SU-DHL-6 (cell line): ENCODE data around the gene OOSP3.

ENCODE experiments used
- H2AFZ ChIP-seq: fragments of 200-600 bp; sonication (generic); 2 replicates; pipeline ENCODE4 v1.6.1; 2014; ENCODE audit warnings: low read depth, mild to moderate bottlenecking, moderate library complexity, mixed read lengths, antibody characterized with exemption, low read length; ENCODE audit not compliant: severe bottlenecking
- H3F3A ChIP-seq: fragments of 200-600 bp; shearing (Covaris generic); 2 replicates; pipeline ENCODE4 v1.6.0; 2016; ENCODE audit warnings: antibody characterized with exemption, mild to moderate bottlenecking; ENCODE audit not compliant: insufficient read depth
- H3K27ac ChIP-seq: fragments of 200-600 bp; sonication (generic); 2 replicates; pipeline ENCODE4 v1.5.1; 2016; ENCODE audit warnings: low read depth, mild to moderate bottlenecking, low read length, moderate library complexity, mixed read lengths
- H3K27me3 ChIP-seq: fragments of 200-600 bp; sonication (generic), shearing (Covaris generic); 2 replicates; pipeline ENCODE4 v1.6.0; 2014; ENCODE audit warnings: mild to moderate bottlenecking, low read length
- H3K36me3 ChIP-seq: fragments of 200-600 bp; sonication (generic); 2 replicates; pipeline ENCODE4 v1.6.1; 2014; ENCODE audit warnings: mild to moderate bottlenecking, low read length, mixed read lengths
- H3K4me2 ChIP-seq: fragments of 300-600, 200-600 bp; shearing (Covaris generic), sonication (generic); 2 replicates; pipeline ENCODE4 v1.6.0; 2014; ENCODE audit warnings: low read length, low read depth, mild to moderate bottlenecking; ENCODE audit not compliant: poor library complexity, severe bottlenecking
- H3K4me3 ChIP-seq: fragments of 200-600 bp; sonication (generic); 2 replicates; pipeline ENCODE4 v1.5.1; 2014; ENCODE audit warnings: antibody characterized with exemption, low read length, mild to moderate bottlenecking, mixed read lengths; ENCODE audit not compliant: insufficient read depth, poor library complexity, severe bottlenecking
- H3K79me2 ChIP-seq: fragments of 200-600 bp; sonication (generic); 2 replicates; pipeline ENCODE4 v1.6.1; 2014; ENCODE audit warnings: mild to moderate bottlenecking, low read length, moderate library complexity; ENCODE audit not compliant: insufficient read depth
- H3K9ac ChIP-seq: fragments of 200-600 bp; sonication (generic); 2 replicates; pipeline ENCODE4 v1.7.0; 2014; ENCODE audit warnings: mild to moderate bottlenecking, low read length
- H3K9me2 ChIP-seq: fragments of 200-600 bp; sonication (generic); replicated peaks from 2 replicates; pipeline ENCODE4 v1.6.1; 2014; ENCODE audit warnings: low read length; ENCODE audit not compliant: insufficient read depth
- H3K9me3 ChIP-seq: fragments of 200-600 bp; sonication (generic); 2 replicates; pipeline ENCODE4 v1.6.1; 2014; ENCODE audit warnings: low read length, mixed read lengths; ENCODE audit not compliant: insufficient read depth
- H4K20me1 ChIP-seq: fragments of 200-600 bp; sonication (generic); 2 replicates; pipeline ENCODE4 v1.6.1; 2014; ENCODE audit warnings: low read depth, mild to moderate bottlenecking, antibody characterized with exemption, low read length, moderate library complexity, mixed read lengths
- EZH2phosphoT487 ChIP-seq: fragments of 200-600 bp; sonication (generic), shearing (Covaris generic); conservative IDR thresholded peaks from 2 replicates; pipeline ENCODE4 v1.6.1; 2018; ENCODE audit warnings: mild to moderate bottlenecking, antibody characterized with exemption, low read length, moderate library complexity, mixed read lengths
- TF ChIP-seq, protein P1 (sequence below): fragments of 200-600 bp; sonication (generic); IDR thresholded peaks from one replicate; pipeline ENCODE4 v1.5.1; 2017; ENCODE audit warnings: antibody characterized with exemption, mild to moderate bottlenecking, low read length, moderate library complexity; ENCODE audit not compliant: insufficient read depth, poor library complexity, severe bottlenecking

The OOSP3 gene

DNA sequence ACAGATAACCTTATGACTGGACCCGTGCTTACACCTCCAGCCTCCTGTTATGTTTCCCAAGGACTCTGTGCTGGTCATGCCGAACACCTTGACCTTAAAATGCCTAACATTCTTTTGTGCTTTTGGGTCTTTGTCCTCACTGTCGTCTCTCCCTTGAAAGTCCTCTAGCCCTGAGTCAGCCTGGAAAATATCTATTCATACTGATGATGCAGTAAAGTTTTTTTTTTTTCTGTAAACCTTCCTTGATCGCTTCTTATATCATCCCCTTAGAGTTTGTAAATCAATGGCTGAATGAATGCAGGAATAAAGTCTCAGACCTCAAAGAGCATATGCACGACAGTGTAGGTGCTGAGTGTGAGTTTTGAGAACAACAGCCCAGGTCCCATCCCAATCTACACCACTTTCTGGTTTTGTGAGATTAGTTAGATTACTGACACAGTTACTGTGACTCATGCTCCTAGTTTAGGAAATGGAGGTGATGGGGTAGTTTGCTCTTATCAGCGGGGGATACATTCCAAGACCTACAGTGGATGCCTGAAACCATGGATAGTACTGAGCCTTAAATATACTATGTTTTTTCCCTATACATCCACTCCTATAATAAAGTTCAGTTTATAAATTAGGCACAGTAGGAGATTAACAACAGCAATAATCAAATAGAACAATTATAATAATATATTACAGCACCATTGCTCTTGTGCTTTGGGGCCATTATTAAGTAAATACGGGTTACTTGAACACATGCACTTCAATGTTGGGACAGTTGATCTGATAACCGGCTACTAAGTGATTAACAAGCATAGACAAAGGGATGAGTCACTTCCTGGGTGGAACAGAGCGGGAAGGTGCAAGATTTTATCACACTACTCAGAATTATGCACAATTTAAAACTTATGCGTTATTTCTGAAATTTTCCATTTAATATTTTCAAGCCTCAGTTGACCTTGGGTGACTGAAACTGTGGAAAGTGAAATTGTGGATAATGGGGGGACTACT, 20.8 kb upstream of the OOSP3 start:
- no peaks in the 10 kb centered on the region for H3K79me2 ChIP-seq
- no peaks in the 10 kb centered on the region for H3K9me2 ChIP-seq
- no peaks in the 10 kb centered on the region for H4K20me1 ChIP-seq
- no peak overlapping the region for H3K4me3 ChIP-seq
- H3K9ac ChIP-seq: no peak overlapping the region
- no peaks in the 10 kb centered on the region for H3F3A ChIP-seq
- H3K9me3 ChIP-seq: no peaks in the 10 kb centered on the region
- H2AFZ ChIP-seq: no peak overlapping the region
- no peaks in the 10 kb centered on the region for H3K27me3 ChIP-seq
- TF ChIP-seq, protein P1, sequence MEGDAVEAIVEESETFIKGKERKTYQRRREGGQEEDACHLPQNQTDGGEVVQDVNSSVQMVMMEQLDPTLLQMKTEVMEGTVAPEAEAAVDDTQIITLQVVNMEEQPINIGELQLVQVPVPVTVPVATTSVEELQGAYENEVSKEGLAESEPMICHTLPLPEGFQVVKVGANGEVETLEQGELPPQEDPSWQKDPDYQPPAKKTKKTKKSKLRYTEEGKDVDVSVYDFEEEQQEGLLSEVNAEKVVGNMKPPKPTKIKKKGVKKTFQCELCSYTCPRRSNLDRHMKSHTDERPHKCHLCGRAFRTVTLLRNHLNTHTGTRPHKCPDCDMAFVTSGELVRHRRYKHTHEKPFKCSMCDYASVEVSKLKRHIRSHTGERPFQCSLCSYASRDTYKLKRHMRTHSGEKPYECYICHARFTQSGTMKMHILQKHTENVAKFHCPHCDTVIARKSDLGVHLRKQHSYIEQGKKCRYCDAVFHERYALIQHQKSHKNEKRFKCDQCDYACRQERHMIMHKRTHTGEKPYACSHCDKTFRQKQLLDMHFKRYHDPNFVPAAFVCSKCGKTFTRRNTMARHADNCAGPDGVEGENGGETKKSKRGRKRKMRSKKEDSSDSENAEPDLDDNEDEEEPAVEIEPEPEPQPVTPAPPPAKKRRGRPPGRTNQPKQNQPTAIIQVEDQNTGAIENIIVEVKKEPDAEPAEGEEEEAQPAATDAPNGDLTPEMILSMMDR: no peak
- TF ChIP-seq EZH2phosphoT487: no peak
- H3K36me3 ChIP-seq: no peaks in the 10 kb centered on the region
- no peak overlapping the region for H3K4me2 ChIP-seq
- H3K27ac ChIP-seq: no peak overlapping the region

DNA sequence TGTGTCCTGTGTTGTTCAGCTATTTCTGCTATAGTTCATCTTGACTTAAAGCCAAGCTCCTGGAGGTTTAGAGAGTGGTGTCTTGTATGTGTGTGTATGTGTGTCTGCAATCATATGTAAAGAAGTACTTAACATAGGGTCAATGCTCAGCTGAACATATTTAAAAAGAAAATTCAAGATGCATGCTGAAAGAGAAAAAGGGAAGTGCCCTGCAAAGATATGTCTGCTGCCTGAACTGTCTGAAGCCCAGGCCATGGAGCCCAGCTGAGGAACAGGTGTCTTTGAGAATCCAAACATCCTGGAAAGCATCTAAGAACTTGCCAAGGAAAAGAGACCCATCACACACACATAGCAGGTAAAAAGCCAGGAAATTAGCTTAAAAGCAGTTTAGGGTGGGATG, 18.9 kb upstream of the OOSP3 start:
- Histone ChIP-seq H3K27me3 (no peaks in the 10 kb centered on the region), H3K36me3 (no peaks in the 10 kb centered on the region), H4K20me1 (no peaks in the 10 kb centered on the region), H3K9me3 (no peaks in the 10 kb centered on the region), H3K4me3 (no peak overlapping the region), H3K79me2 (no peaks in the 10 kb centered on the region), H3K9me2 (no peaks in the 10 kb centered on the region), H3K4me2 (no peak overlapping the region), H3F3A (no peaks in the 10 kb centered on the region), H2AFZ (no peak overlapping the region), H3K27ac (no peak overlapping the region), H3K9ac (no peak overlapping the region)
- TF ChIP-seq, protein P1: no peak
- TF ChIP-seq EZH2phosphoT487: no peak

DNA sequence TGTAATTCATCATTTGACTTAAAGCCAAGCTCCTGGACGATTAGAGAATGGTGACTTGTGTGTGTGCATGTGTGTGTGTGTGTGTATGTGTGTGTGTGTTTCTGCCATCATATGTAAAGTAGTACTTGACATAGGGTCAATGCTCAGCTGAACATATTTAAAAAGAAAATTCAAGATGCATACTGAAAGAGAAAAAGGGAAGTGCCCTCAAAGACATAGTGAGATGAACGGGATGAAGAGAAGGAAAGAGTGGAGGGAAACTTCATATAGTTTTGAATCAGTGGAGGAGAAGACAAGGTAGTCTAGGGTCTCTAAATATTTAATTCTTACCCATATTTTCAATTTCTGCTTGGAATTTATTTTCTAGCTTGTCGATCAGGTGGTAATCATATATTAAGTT, 16.3 kb upstream of the OOSP3 start:
- no peaks in the 10 kb centered on the region for H3K9me3 ChIP-seq
- no peaks in the 10 kb centered on the region for H3K36me3 ChIP-seq
- H4K20me1 ChIP-seq: no peaks in the 10 kb centered on the region
- no peak overlapping the region for H3K4me2 ChIP-seq
- H2AFZ ChIP-seq: no peak overlapping the region
- H3K27ac ChIP-seq: no peak overlapping the region
- TF ChIP-seq, protein P1: no peak
- TF ChIP-seq EZH2phosphoT487: no peak
- H3K27me3 ChIP-seq: no peaks in the 10 kb centered on the region
- H3K4me3 ChIP-seq: no peak overlapping the region
- H3K79me2 ChIP-seq: no peaks in the 10 kb centered on the region
- H3F3A ChIP-seq: no peaks in the 10 kb centered on the region
- H3K9ac ChIP-seq: no peak overlapping the region
- no peaks in the 10 kb centered on the region for H3K9me2 ChIP-seq
